ENCODE data around the gene GIGYF2.

DNA sequence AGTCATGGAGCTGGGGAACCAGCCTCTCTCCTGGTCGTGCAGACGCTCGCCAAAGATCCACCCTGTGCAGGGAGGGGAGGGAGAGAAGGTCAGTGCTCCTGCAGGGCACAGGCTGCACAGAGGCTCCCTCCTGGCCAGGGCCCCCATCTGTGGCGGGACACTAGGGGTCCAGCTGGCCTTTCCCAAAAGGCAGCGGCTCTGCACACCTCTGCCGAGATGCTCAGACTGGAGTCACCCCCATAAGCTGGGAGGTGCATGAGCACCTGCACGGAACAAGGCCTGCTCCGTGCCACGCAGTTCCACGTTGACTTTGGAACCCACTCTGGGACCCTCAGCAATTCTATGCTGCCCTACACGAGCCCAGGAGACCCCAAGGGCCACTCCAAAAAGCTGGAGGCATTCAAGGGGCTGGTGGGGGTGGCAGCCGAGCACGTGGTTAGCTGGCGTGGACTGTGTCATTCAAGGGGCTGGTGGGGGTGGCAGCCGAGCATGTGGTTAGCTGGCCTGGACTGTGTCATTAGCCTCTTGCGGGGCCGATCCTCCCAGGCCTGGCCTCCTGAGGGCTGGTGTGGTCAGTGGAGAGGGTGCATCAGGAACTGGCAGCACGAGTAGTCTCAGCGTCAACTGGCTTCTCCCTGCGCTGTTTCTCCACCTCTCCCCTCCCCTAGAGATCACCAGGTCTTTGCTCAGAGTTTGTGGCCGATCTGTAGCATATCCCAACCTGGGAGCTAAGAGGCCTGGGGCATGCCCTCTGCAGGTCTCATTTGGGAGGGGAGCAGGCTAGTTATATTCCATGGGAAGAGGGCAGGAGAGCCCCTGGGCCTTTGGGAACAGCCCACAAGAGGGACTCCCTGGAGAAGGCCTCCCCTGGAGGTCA, 182.7 kb downstream of the GIGYF2 start:
- TF ChIP-seq, protein P1, sequence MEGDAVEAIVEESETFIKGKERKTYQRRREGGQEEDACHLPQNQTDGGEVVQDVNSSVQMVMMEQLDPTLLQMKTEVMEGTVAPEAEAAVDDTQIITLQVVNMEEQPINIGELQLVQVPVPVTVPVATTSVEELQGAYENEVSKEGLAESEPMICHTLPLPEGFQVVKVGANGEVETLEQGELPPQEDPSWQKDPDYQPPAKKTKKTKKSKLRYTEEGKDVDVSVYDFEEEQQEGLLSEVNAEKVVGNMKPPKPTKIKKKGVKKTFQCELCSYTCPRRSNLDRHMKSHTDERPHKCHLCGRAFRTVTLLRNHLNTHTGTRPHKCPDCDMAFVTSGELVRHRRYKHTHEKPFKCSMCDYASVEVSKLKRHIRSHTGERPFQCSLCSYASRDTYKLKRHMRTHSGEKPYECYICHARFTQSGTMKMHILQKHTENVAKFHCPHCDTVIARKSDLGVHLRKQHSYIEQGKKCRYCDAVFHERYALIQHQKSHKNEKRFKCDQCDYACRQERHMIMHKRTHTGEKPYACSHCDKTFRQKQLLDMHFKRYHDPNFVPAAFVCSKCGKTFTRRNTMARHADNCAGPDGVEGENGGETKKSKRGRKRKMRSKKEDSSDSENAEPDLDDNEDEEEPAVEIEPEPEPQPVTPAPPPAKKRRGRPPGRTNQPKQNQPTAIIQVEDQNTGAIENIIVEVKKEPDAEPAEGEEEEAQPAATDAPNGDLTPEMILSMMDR (IDR thresholded peaks at IDR 0.05), result no peak
- TF ChIP-seq POLR2AphosphoS5 (IDR thresholded peaks at IDR 0.05) (no peak), EP300 (IDR thresholded peaks at IDR 0.05) (no peak), POLR2A (IDR thresholded peaks at IDR 0.05) (no peak)
